Measurements from ENCODE around the gene KRTAP23-1.

- TF ChIP-seq CTCF (IDR thresholded peaks at IDR 0.05) = no peak
- no peak for TF ChIP-seq POLR2A (IDR thresholded peaks at IDR 0.05)
Measured at GRCh38 chr21:30395731-30396130, 47.3 kb upstream of the KRTAP23-1 start, which contains the start of gene KRTAP13-1.
